Fibroblast of upper back skin (primary cell): ENCODE results near the gene INTS3.

ENCODE experiments used
- DNase-seq: peaks from one replicate; pipeline ENCODE4 v3.0.0-alpha.2; 2013

The INTS3 gene, protein sequence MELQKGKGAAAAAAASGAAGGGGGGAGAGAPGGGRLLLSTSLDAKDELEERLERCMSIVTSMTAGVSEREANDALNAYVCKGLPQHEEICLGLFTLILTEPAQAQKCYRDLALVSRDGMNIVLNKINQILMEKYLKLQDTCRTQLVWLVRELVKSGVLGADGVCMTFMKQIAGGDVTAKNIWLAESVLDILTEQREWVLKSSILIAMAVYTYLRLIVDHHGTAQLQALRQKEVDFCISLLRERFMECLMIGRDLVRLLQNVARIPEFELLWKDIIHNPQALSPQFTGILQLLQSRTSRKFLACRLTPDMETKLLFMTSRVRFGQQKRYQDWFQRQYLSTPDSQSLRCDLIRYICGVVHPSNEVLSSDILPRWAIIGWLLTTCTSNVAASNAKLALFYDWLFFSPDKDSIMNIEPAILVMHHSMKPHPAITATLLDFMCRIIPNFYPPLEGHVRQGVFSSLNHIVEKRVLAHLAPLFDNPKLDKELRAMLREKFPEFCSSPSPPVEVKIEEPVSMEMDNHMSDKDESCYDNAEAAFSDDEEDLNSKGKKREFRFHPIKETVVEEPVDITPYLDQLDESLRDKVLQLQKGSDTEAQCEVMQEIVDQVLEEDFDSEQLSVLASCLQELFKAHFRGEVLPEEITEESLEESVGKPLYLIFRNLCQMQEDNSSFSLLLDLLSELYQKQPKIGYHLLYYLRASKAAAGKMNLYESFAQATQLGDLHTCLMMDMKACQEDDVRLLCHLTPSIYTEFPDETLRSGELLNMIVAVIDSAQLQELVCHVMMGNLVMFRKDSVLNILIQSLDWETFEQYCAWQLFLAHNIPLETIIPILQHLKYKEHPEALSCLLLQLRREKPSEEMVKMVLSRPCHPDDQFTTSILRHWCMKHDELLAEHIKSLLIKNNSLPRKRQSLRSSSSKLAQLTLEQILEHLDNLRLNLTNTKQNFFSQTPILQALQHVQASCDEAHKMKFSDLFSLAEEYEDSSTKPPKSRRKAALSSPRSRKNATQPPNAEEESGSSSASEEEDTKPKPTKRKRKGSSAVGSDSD

DNA sequence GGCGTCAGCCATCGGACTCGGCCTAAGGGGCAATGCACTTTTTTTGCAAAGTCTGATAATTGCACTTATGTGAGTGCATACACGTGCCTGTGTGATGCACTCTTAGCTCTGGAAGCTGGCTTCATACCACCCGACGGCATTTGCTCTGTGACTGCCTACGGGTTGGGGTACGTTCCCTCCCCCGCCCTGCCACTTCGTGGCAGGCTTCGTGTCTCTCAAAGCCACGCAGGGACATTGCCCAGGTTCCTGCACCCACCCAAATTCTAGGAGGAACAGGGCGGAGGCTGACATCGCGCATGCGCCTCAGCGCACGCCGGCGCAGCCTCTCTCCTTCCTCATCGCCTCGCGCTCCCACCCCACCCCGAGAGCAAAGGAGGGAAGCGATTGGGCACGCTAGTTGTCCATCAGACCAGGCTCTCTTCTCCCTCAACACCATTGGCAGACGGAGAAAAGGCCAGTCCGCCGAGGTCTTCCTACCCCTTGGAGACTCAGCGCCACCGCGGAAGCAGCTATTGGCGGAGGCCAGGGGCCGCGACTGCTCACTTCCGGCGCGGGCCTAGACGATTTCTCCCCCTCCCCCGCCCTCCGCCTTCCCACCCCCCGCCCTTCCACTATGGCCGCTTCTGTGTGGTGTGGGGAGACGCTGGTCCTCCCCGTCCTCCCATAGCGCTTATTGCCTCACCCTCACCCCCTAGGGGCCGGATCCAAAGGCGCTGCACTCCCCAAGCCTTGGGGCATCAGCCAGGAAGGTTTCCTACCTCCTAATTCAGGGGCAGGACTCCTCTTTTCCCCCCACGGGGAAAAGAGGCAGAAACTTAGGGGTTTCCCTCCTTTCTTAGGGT lies at the start of gene INTS3:
Gene INTS3 (plus strand): TSS at position 588 of the 842 bp plus-strand sequence. CDS start 585 bp downstream, outside the sequence.
- DNase-seq, result peak; percentile 100

GRCh38 chr1:153678519-153679336 lies 49.1 kb upstream of the INTS3 start, which contains the start of gene NPR1:
TSS of gene NPR1 (plus strand) at chr1:153678688. CDS start at chr1:153679109, 421 bp downstream.
- DNase-seq, result no peak

GRCh38 chr1:153679337-153680119 lies 48.3 kb upstream of the INTS3 start:
- DNase-seq, result no peak

DNA sequence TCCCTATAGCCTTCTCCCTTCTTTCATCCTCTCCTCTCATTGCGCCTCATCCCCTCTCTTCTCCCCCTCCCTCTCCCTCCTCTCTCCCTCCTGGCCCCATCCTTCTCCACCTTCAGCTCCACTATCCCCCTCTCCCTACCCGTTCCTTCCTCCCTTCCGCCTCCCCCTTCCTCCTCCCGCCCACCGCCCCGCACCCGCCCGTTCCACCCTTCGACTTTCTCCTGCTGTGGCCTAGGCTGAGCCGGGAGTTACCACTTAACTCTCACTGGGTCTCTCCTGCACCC lies 47.8 kb upstream of the INTS3 start:
- no peak for DNase-seq

DNA sequence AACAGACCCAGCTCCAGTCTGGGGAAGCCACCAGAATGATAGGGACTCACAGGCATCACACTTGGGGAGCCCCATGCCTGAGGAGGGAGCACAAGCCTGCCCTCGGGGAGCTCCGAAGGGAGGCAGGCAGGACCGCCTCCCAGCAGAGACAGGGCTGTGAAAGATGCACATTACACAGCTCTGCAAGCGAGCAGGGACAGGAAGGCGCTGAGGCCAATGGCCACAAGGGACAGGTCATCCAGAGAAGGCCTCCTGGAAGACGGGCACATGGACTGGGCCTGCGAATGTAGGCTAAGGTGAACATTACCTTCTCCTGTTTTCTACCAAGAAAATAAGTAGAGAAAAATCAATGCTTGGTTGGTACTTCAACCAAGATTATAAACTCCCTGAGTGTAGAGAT lies 45.1 kb upstream of the INTS3 start:
- no peak for DNase-seq

- no peak for DNase-seq
Measured at GRCh38 chr1:153683854-153684253, 44.0 kb upstream of the INTS3 start.

GRCh38 chr1:153684892-153685291 lies 43.0 kb upstream of the INTS3 start:
- no peak for DNase-seq

DNA sequence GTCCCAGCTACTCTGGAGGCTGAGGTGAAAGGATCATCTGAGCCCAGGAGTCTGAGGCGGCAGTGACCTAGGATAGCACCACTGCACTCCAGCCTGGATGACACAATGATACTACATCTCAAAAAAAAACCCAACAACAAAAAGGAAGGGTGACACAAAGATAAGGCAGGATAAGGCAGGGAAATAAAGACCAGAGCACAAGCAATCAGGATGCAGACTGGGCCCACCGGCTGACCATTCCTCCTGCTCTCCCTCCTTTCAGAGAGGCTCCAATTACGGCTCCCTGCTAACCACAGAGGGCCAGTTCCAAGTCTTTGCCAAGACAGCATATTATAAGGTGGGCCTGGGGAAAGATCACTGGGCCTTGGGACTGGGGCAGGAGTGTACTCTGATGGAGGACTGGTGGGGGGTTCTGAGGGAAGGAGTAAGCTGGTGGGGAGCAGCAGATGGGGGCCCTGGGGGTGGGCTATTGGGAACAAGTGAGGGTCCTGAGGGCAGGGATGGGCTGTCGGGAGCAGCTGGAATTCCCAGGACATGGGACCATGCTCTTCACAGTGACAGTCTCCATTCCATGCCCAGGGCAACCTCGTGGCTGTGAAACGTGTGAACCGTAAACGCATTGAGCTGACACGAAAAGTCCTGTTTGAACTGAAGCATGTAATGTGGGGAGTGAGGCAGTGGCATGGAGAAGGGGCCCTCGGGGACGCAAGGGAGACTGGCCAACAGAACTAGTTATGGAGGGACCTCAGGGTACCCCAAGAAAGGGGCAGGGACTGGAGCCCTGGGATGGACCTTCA lies 42.1 kb upstream of the INTS3 start:
- no peak for DNase-seq

GRCh38 chr1:153687346-153688125 lies 40.3 kb upstream of the INTS3 start:
- no peak for DNase-seq

GRCh38 chr1:153688276-153688675 lies 39.6 kb upstream of the INTS3 start:
- DNase-seq, result no peak

DNA sequence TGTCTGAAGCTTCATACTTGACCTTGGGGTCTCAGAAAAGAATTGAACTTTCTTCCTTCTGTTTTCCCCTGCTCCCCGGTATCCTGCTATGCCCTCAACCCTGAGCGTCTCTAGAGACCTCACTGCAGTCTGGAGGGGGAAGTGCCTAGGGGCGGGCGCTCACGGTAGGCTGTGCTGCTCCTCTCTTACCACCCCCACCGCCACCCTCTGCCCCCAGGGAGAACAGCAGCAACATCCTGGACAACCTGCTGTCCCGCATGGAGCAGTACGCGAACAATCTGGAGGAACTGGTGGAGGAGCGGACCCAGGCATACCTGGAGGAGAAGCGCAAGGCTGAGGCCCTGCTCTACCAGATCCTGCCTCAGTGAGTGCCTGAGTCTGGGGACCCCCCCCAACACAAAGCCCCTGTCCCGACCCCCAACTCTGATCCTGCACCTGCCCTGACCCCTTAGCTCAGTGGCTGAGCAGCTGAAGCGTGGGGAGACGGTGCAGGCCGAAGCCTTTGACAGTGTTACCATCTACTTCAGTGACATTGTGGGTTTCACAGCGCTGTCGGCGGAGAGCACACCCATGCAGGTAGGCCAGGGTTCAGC lies 39.0 kb upstream of the INTS3 start:
- no peak for DNase-seq

DNA sequence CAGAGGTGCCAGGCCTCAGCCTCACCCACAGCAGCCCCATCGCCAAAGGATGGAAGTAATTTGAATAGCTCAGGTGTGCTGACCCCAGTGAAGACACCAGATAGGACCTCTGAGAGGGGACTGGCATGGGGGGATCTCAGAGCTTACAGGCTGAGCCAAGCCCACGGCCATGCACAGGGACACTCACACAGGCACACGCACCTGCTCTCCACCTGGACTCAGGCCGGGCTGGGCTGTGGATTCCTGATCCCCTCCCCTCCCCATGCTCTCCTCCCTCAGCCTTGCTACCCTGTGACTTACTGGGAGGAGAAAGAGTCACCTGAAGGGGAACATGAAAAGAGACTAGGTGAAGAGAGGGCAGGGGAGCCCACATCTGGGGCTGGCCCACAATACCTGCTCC lies 34.4 kb upstream of the INTS3 start:
- no peak for DNase-seq

DNA sequence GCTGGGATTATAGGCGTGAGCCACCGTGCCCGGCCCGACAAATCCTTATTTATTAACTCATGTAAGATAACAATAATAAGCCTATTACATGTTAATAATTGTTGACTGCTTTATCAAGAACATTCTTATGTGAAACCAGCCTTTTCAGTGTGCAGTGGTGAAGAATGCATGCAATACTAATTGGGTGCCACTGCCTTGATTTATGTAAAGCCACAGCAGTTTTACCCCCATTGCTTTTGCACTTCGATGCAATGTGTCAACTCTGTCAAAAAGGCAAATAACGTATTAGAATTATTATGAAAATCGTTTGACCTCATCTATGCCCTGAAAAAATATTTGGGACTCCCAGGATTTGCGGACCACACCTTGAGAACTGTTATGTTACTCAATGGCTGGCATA lies 31.1 kb upstream of the INTS3 start:
- no peak for DNase-seq

DNA sequence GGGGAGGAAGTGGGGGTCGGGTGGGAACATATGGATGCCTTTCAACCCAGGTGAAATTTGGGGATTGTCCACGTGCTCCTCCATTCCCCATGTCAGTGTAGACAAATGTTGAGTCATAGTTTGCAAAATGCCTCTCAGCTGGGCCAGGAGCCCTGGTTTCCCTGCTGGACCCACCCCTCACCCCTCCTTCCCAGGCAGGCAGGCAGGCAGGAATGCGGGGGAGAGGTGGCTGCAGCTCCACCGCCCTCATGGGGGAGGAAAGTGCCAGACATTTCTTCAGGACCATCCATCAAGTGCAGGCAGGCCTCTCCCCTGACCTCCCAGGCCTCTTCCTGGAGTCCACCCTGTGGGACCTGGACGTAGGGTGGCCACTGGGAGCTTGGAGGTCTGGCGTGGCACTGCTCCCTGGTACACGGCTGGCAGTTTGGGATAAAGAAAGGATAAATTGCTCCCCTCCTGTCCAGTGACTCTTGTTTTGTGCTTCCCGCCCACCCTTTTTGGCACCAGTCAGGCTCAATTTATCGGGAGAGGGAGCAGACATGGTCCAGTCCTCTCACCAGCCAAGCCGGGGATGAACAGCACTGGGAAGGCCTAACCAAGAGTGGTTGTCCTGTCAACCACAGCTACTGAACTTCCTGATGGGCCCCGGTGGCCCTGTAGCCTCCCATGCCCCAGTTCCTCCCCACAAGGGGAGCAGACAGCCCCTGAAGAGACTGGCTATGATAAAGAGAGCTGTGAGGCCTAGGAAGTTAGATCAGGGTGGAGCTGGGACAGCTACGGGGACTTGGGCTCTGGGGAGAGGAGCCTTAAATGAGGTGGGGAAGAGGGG lies 30.4 kb upstream of the INTS3 start:
- peak; percentile 41 for DNase-seq

- peak; percentile 28 for DNase-seq
Measured at GRCh38 chr1:153698020-153698922, 29.6 kb upstream of the INTS3 start.

DNA sequence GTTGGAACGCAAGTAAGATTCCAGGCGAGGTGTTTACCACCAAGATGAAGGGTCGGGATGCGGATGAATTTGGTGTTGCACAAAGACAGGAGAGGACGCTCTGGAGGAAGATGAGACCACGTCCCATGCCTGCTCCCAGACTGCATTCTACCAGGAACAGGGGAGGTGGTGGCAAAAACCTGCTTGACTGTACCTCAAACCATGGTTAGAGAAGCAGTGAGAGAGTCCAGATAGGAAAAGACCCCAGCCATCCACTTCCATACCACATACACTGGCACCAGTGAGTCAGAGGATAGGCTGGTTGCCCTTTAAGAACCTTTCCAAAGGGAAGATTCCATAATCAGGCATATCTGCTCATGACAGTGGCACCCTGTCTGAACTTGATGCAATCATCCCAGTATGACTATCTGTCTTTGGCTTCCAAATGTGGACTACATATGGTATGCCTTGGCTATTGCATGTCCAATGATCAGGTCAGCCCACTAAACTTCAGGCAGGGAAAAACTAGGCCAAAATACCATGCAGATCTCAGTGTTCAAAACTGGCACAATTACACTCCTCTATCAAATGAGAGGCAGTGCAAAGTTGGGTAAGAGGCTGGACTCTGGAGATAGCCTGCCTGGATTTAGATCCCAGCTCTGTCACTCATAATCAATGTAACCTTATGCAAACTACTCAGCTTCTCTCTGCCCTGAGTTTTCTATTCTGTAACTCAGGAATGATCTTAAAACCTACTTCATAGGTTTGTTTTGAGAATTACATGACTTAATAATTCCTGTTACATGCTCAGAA lies 28.7 kb upstream of the INTS3 start:
- DNase-seq, result peak; percentile 36
